K562 (cell line): ENCODE results near the gene ATP8B2. TPM values are rescaled to one million over a fixed set of nuclear protein-coding genes. Genes with fewer than 3 reads are reported as not detected.
A peak's percentile ranks its signal among the peaks of the same experiment; 100 is the strongest.

Experiments
- BCOR ChIP-seq: fragments of 450-650 bp; IDR thresholded peaks from 2 replicates; pipeline ENCODE4 v1.6.1; 2016
- CHAMP1 ChIP-seq: fragments of 450-650 bp; IDR thresholded peaks from 2 replicates; pipeline ENCODE4 v1.6.1; 2016; ENCODE audit warnings: mild to moderate bottlenecking
- CREB3 ChIP-seq: fragments of 450-650 bp; conservative IDR thresholded peaks from 2 replicates; pipeline ENCODE4 v1.6.1; 2016; ENCODE audit warnings: missing genetic modification characterization, low read depth, mild to moderate bottlenecking, missing compliant biosample characterization, moderate library complexity
- DACH1 ChIP-seq: fragments of 450-650 bp; IDR thresholded peaks from 2 replicates; pipeline ENCODE4 v1.6.1; 2018; ENCODE audit not compliant: partially characterized antibody
- KHSRP ChIP-seq: fragments of 450-650 bp; IDR thresholded peaks from 2 replicates; pipeline ENCODE4 v1.6.1; 2017
- MEF2D ChIP-seq: conservative IDR thresholded peaks from 2 replicates; pipeline ENCODE4 v1.6.1; 2016; ENCODE audit warnings: low read depth, missing genetic modification characterization, missing compliant biosample characterization
- NR1H2 ChIP-seq: sonication (generic); formaldehyde crosslinking; IDR thresholded peaks from 2 replicates; pipeline ENCODE4 v1.4.0; 2020; ENCODE audit warnings: mild to moderate bottlenecking, missing genetic modification reagents
- POLR3G ChIP-seq: IDR thresholded peaks from 2 replicates; pipeline ENCODE4 v1.6.1; 2011; ENCODE audit not compliant: insufficient read length, insufficient replicate concordance; ENCODE audit errors: extremely low read depth
- TCF7L2 ChIP-seq: fragments of 150-350 bp; IDR thresholded peaks from 2 replicates; pipeline ENCODE4 v1.6.1; 2016; ENCODE audit warnings: low read depth, mild to moderate bottlenecking, low read length, moderate library complexity
- YY1 ChIP-seq, 3 experiments: IDR thresholded peaks; 2 replicates each; pipeline ENCODE4 v1.6.1; 2011; ENCODE audit warnings: low read length in 2 of 3, mild to moderate bottlenecking in 2 of 3, moderate library complexity in 2 of 3, borderline replicate concordance in 1 of 3, control low read depth in 1 of 3, low read depth in 1 of 3; ENCODE audit not compliant: insufficient read depth in 3 of 3, insufficient replicate concordance in 2 of 3, control insufficient read depth in 1 of 3, insufficient read length in 1 of 3; ENCODE audit errors: extremely low read depth in 1 of 3
- ZBED1 ChIP-seq: IDR thresholded peaks from 2 replicates; pipeline ENCODE4 v1.6.1; 2014
- ZNF124 ChIP-seq: sonication (generic); formaldehyde crosslinking; IDR thresholded peaks from 2 replicates; pipeline ENCODE4 v1.8.1; 2022; ENCODE audit warnings: missing genetic modification reagents
- ZNF282 ChIP-seq: sonication (generic); formaldehyde crosslinking; IDR thresholded peaks from 2 replicates; pipeline ENCODE4 v1.8.1; 2023; ENCODE audit warnings: missing genetic modification reagents
- ZNF592 ChIP-seq: fragments of 450-650 bp; IDR thresholded peaks from 2 replicates; pipeline ENCODE4 v1.6.1; 2017; ENCODE audit warnings: antibody characterized with exemption, mild to moderate bottlenecking
- polyA plus RNA-seq, 8 experiments: library from polyadenylated mRNA; depleted of rRNA in 4 of 8; stranded (reverse) in 5 of 8; unstranded in 3 of 8; fragments of >200 nt; fragmentation: Nextera tagmentation in 2 of 8; fragmentation: Illumina TruSeq in 1 of 8; extraction: Ambion mirVana in 2 of 8; extraction: Trizol in 1 of 8; gene quantifications; 2 replicates each; pipeline versions ENCODE4 v1.2.1 to v1.2.3, GENCODE V29; 2011 to 2014; ENCODE audit warnings: inconsistent platforms in 1 of 8, missing spikeins in 1 of 8
- total RNA-seq, 7 experiments: library from RNA; depleted of rRNA in 6 of 7; stranded (reverse); fragments of >200 nt in 6 of 7; fragmentation: Illumina TruSeq in 2 of 7; extraction: Trizol in 2 of 7; gene quantifications; 2 replicates each; pipeline versions ENCODE4 v1.2.1 to v1.2.3, GENCODE V29; 2011 to 2021; ENCODE audit warnings: low replicate concordance in 1 of 7
- TF ChIP-seq, protein P1 (sequence below): fragments of 250-450 bp; sonication (Bioruptor Pico); IDR thresholded peaks from 2 replicates; pipeline ENCODE4 v1.5.0; 2022; ENCODE audit warnings: mild to moderate bottlenecking
- TF ChIP-seq, protein P2 (sequence below): fragments of 250-450 bp; sonication (Bioruptor Pico); IDR thresholded peaks from 2 replicates; pipeline ENCODE4 v1.9.0; 2021; ENCODE audit warnings: mild to moderate bottlenecking

ATP8B2 gene
- total and polyA plus RNA-seq, 9 of the 15 experiments (the other 6 are each of a cell fraction or from before 2014, with no cell fraction given): 0.27 to 33.2 (median 18.4) TPM

GRCh38 chr1:154324669-154325582 lies at the start of gene ATP8B2 (continued):
- TF ChIP-seq, protein P1, sequence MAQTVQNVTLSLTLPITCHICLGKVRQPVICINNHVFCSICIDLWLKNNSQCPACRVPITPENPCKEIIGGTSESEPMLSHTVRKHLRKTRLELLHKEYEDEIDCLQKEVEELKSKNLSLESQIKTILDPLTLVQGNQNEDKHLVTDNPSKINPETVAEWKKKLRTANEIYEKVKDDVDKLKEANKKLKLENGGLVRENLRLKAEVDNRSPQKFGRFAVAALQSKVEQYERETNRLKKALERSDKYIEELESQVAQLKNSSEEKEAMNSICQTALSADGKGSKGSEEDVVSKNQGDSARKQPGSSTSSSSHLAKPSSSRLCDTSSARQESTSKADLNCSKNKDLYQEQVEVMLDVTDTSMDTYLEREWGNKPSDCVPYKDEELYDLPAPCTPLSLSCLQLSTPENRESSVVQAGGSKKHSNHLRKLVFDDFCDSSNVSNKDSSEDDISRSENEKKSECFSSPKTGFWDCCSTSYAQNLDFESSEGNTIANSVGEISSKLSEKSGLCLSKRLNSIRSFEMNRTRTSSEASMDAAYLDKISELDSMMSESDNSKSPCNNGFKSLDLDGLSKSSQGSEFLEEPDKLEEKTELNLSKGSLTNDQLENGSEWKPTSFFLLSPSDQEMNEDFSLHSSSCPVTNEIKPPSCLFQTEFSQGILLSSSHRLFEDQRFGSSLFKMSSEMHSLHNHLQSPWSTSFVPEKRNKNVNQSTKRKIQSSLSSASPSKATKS: no peak
- TF ChIP-seq ZBED1: no peak
- TF ChIP-seq ZNF124: no peak
- no peak for TF ChIP-seq NR1H2 (CRISPR knock-in tag)
- TF ChIP-seq KHSRP: no peak
- no peak for TF ChIP-seq POLR3G
- no peak for TF ChIP-seq ZNF282 (CRISPR knock-in tag)
- no peak for TF ChIP-seq ZNF592
- peak; percentile 86 to 94 (median 91) for TF ChIP-seq YY1 (IDR thresholded peaks at IDR 0.05; ENCODE audit: borderline replicate concordance in 1 of 3, control insufficient read depth in 1 of 3, extremely low read depth in 1 of 3, insufficient read depth in 3 of 3, insufficient read length in 1 of 3, insufficient replicate concordance in 2 of 3, low read depth in 1 of 3, low read length in 2 of 3)
- no peak for TF ChIP-seq TCF7L2
- no peak for TF ChIP-seq CHAMP1
- TF ChIP-seq, protein P2, sequence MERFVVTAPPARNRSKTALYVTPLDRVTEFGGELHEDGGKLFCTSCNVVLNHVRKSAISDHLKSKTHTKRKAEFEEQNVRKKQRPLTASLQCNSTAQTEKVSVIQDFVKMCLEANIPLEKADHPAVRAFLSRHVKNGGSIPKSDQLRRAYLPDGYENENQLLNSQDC (CRISPR knock-in tag): no peak
- no peak for TF ChIP-seq MEF2D
- TF ChIP-seq CREB3 (tag): no peak
- peak; percentile 18; the same call in 1 of the 2 replicates for TF ChIP-seq BCOR
- no peak for TF ChIP-seq DACH1
